Mammary epithelial cell (primary cell): Measurements from ENCODE around the gene RHOA.

Experiments used
- CTCF ChIP-seq, 2 donors: IDR thresholded peaks in 1 of 2; conservative IDR thresholded peaks in 1 of 2; 2 replicates each; pipeline ENCODE4 v1.5.1; 2011 to 2012; ENCODE audit warnings: inconsistent platforms in 2 of 2, low read length in 2 of 2, mild to moderate bottlenecking in 2 of 2, control low read depth in 1 of 2, low read depth in 1 of 2; ENCODE audit not compliant: insufficient read depth in 1 of 2; ENCODE audit errors: extremely low read depth in 1 of 2
- EZH2 ChIP-seq: IDR thresholded peaks from 2 replicates; pipeline ENCODE4 v1.6.1; 2012; ENCODE audit warnings: low read length, inconsistent platforms, borderline replicate concordance

GRCh38 chr3:49341996-49342395 lies 69.8 kb downstream of the RHOA start:
- TF ChIP-seq CTCF (conservative IDR thresholded peaks at IDR 0.05 in 1 of 2, IDR thresholded peaks at IDR 0.05 in 1 of 2; ENCODE audit: extremely low read depth in 1 of 2, insufficient read depth in 1 of 2, low read depth in 1 of 2, low read length in 2 of 2) = no peak
- no peak for TF ChIP-seq EZH2
